Prostate gland (tissue), 2 donors: ENCODE data around the gene CNTN4.

Source experiments
- CTCF ChIP-seq, 4 experiments: fragments of 200-600 bp in 2 of 4; fragments of 450-650 bp in 2 of 4; sonication (generic) in 2 of 4; IDR thresholded peaks; 1 replicate in 3 of 4; 2 replicates in 1 of 4; pipeline ENCODE4 v1.5.1; 2016 to 2019; ENCODE audit warnings: antibody characterized with exemption in 4 of 4, mild to moderate bottlenecking in 2 of 4, moderate library complexity in 2 of 4
- POLR2AphosphoS5 ChIP-seq: sonication (generic); formaldehyde crosslinking; IDR thresholded peaks from one replicate; pipeline ENCODE4 v1.6.1; 2017; ENCODE audit warnings: antibody characterized with exemption

- TF ChIP-seq POLR2AphosphoS5 (no peak), CTCF (IDR thresholded peaks at IDR 0.05) (no peak)
Measured at GRCh38 chr3:2783261-2783660, 684.6 kb downstream of the CNTN4 start.
